ENCODE measurements around the gene PRKCB.

- TF ChIP-seq CTCF (IDR thresholded peaks at IDR 0.05; ENCODE audit: insufficient read depth, low read length, poor library complexity, severe bottlenecking) = no peak
- TF ChIP-seq EZH2phosphoT487 (conservative IDR thresholded peaks at IDR 0.05; ENCODE audit: low read length) = no peak
Measured at GRCh38 chr16:24123275-24123674, 287.5 kb downstream of the PRKCB start.

Data from SU-DHL-6 (cell line).